DOHH2 (cell line): ENCODE results near the gene RAF1.

Experiments used
- H3F3A ChIP-seq: fragments of 200-600 bp; sonication (generic), shearing (Covaris generic); 2 replicates; pipeline ENCODE4 v1.6.0; 2016; ENCODE audit warnings: antibody characterized with exemption, mild to moderate bottlenecking; ENCODE audit not compliant: control insufficient read depth, insufficient read depth
- H3K27ac ChIP-seq: fragments of 200-600 bp; sonication (generic); 2 replicates; pipeline ENCODE4 v1.5.1; 2014; ENCODE audit warnings: low read depth, mild to moderate bottlenecking, low read length, moderate library complexity
- H3K27me3 ChIP-seq: fragments of 200-600 bp; sonication (generic); 2 replicates; pipeline ENCODE4 v1.6.1; 2014; ENCODE audit warnings: mild to moderate bottlenecking, low read length, mixed read lengths; ENCODE audit not compliant: control insufficient read depth
- H3K36me3 ChIP-seq: fragments of 200-600 bp; sonication (generic); 2 replicates; pipeline ENCODE4 v1.6.1; 2014; ENCODE audit warnings: mild to moderate bottlenecking, low read length, moderate library complexity, mixed read lengths; ENCODE audit not compliant: control insufficient read depth
- H3K4me1 ChIP-seq: fragments of 200-600 bp; sonication (generic); 2 replicates; pipeline ENCODE4 v1.6.1; 2014; ENCODE audit warnings: mild to moderate bottlenecking, low read length, mixed read lengths; ENCODE audit not compliant: control insufficient read depth
- H3K4me2 ChIP-seq: fragments of 200-600 bp; sonication (generic); 2 replicates; pipeline ENCODE4 v1.6.0; 2014; ENCODE audit warnings: mild to moderate bottlenecking, low read length, moderate library complexity
- H3K4me3 ChIP-seq: fragments of 200-600 bp; sonication (generic); 2 replicates; pipeline ENCODE4 v1.5.1; 2014; ENCODE audit warnings: mild to moderate bottlenecking, low read length, mixed read lengths
- H3K79me2 ChIP-seq: fragments of 200-600 bp; sonication (generic); 2 replicates; pipeline ENCODE4 v1.6.1; 2014; ENCODE audit warnings: mild to moderate bottlenecking, low read length, mixed read lengths; ENCODE audit not compliant: control insufficient read depth
- H3K9me2 ChIP-seq: fragments of 200-600 bp; sonication (generic); replicated peaks from 2 replicates; pipeline ENCODE4 v1.6.1; 2014; ENCODE audit warnings: mild to moderate bottlenecking, low read length, mixed read lengths; ENCODE audit not compliant: control insufficient read depth
- H3K9me3 ChIP-seq: fragments of 200-600 bp; sonication (generic); 2 replicates; pipeline ENCODE4 v1.6.1; 2014; ENCODE audit warnings: antibody characterized with exemption, low read length, mixed read lengths; ENCODE audit not compliant: control insufficient read depth, insufficient read depth
- H4K20me1 ChIP-seq: fragments of 200-600 bp; sonication (generic); 2 replicates; pipeline ENCODE4 v1.6.0; 2014; ENCODE audit warnings: low read depth, mild to moderate bottlenecking, antibody characterized with exemption, low read length, moderate library complexity; ENCODE audit not compliant: control insufficient read depth, insufficient read depth
- EZH2phosphoT487 ChIP-seq: fragments of 200-600 bp; sonication (generic); IDR thresholded peaks from 2 replicates; pipeline ENCODE4 v1.6.1; 2017; ENCODE audit warnings: borderline replicate concordance, mild to moderate bottlenecking, antibody characterized with exemption, low read length, moderate library complexity, mixed read lengths
- TF ChIP-seq, protein P1 (sequence below): fragments of 200-600 bp; sonication (generic); IDR thresholded peaks from one replicate; pipeline ENCODE4 v1.5.1; 2014; ENCODE audit warnings: antibody characterized with exemption, mild to moderate bottlenecking, low read depth, low read length; ENCODE audit not compliant: poor library complexity, severe bottlenecking

The RAF1 gene

DNA sequence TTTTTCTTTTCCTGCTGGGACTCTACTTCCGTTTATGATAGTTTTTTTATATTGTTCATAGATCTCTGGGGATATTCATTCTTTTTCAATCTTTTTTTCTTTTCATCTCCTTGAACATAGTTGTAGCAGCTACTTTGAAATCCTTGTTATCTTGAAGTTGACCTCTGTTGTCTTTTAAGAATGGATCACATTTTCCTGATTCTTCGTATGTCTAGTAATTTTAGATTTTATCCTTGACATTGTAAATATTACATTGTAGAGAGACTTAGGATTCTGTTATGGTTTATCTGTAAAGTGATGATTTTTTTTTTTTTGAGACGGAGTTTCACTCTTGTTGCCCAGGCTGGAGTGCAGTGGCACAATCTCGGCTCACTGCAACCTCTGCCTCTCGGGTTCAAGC is 86.5 kb downstream of the RAF1 start:
- H3K27me3 ChIP-seq: no peaks in the 10 kb centered on the region
- H3K27ac ChIP-seq: no peak overlapping the region
- H3K4me2 ChIP-seq: no peak overlapping the region
- H4K20me1 ChIP-seq: no peaks in the 10 kb centered on the region
- H3K4me3 ChIP-seq: no peak overlapping the region
- peaks cover 64% of the 10 kb centered on the region for H3K36me3 ChIP-seq
- peaks cover under 1% of the 10 kb centered on the region; the same call in 1 of the 2 replicates for H3F3A ChIP-seq
- H3K79me2 ChIP-seq: no peaks in the 10 kb centered on the region
- TF ChIP-seq, protein P1, sequence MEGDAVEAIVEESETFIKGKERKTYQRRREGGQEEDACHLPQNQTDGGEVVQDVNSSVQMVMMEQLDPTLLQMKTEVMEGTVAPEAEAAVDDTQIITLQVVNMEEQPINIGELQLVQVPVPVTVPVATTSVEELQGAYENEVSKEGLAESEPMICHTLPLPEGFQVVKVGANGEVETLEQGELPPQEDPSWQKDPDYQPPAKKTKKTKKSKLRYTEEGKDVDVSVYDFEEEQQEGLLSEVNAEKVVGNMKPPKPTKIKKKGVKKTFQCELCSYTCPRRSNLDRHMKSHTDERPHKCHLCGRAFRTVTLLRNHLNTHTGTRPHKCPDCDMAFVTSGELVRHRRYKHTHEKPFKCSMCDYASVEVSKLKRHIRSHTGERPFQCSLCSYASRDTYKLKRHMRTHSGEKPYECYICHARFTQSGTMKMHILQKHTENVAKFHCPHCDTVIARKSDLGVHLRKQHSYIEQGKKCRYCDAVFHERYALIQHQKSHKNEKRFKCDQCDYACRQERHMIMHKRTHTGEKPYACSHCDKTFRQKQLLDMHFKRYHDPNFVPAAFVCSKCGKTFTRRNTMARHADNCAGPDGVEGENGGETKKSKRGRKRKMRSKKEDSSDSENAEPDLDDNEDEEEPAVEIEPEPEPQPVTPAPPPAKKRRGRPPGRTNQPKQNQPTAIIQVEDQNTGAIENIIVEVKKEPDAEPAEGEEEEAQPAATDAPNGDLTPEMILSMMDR: no peak
- TF ChIP-seq EZH2phosphoT487: no peak
- no peaks in the 10 kb centered on the region for H3K9me3 ChIP-seq
- 0 out of 2 replicates have a peak, but pooled peaks cover 3% of the 10 kb centered on the region for H3K4me1 ChIP-seq
- no peaks in the 10 kb centered on the region for H3K9me2 ChIP-seq

DNA sequence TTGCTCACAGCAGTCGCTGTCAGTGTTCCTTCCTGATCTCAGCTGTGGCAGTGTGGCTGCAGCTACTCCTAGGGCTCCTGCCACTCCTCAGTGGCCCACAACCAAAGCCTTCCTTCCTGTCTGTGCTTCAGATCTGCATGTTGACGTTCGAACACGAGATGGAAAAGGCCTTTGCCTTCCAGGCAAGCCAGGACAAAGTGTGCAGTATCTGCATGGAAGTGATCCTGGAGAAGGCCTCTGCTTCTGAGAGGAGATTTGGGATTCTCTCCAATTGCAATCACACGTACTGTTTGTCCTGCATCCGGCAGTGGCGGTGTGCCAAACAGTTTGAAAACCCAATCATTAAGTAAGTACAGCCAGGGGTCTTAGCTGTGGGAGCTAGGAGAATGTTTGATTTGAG is 89.3 kb downstream of the RAF1 start:
- no peak overlapping the region for H3K4me3 ChIP-seq
- H3K9me3 ChIP-seq: no peaks in the 10 kb centered on the region
- no peaks in the 10 kb centered on the region for H3K9me2 ChIP-seq
- H3K4me1 ChIP-seq: 0 out of 2 replicates have a peak, but pooled peaks cover 3% of the 10 kb centered on the region
- no peak for TF ChIP-seq EZH2phosphoT487
- TF ChIP-seq, protein P1: no peak
- no peaks in the 10 kb centered on the region for H3K27me3 ChIP-seq
- H3K79me2 ChIP-seq: no peaks in the 10 kb centered on the region
- H3K4me2 ChIP-seq: no peak overlapping the region
- H4K20me1 ChIP-seq: no peaks in the 10 kb centered on the region
- H3K27ac ChIP-seq: no peak overlapping the region
- peaks cover 71% of the 10 kb centered on the region for H3K36me3 ChIP-seq
- H3F3A ChIP-seq: no peaks in the 10 kb centered on the region

DNA sequence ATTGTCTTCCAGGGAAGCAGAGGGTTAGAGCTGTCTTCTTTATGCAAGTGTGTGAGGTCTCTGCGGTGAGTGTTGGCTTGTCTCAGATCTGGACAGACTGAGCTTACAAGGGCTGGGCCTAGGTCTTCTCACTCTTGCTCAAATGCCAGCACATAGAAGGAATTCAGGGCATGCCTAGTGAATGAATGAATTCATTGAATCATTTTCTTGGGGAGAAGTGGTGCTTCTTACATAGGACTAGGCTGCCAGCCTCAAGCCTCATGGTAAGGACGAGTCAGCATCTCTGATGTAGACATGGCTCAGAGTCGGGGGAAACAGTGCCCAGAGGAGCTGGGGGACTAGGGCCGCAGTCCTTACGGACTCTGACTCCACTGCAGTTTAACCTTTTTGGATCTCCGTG is 89.8 kb downstream of the RAF1 start:
- Histone ChIP-seq H3K79me2 (no peaks in the 10 kb centered on the region), H3K36me3 (peaks cover 69% of the 10 kb centered on the region), H4K20me1 (no peaks in the 10 kb centered on the region), H3K4me3 (no peak overlapping the region), H3K4me2 (no peak overlapping the region), H3K27ac (no peak overlapping the region), H3K9me2 (no peaks in the 10 kb centered on the region), H3K4me1 (no peaks in the 10 kb centered on the region), H3K9me3 (no peaks in the 10 kb centered on the region), H3K27me3 (no peaks in the 10 kb centered on the region), H3F3A (no peaks in the 10 kb centered on the region)
- TF ChIP-seq, protein P1: no peak
- TF ChIP-seq EZH2phosphoT487: no peak
